ENCODE measurements around the gene NOL3. TPM values are rescaled to one million over a fixed set of nuclear protein-coding genes. Genes with fewer than 3 reads are reported as not detected.

NOL3 gene
- total RNA-seq, 4 donors from 2014 or later = 55.5 to 95.4 (median 76.6) TPM

DNA sequence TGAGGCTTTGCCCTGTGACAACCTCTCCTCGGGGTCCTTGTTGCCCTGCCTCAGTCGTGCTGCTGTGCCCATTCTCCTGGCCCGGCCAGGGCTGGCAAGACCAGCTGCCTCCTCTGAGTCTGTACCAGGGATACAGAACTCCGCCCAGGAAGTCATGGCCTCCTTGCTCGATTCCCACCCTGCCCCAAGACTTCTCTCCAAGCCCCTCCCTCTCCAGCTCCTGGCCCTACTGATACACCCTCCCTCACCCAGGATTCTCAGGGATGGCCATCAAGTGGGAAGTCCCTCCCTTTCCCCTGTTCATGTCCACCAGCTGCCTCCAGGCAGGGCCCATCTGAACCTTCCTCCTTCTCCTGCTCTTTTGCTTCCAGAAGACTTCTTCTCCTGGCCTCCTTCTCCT is 45.4 kb downstream of the NOL3 start:
- no peak overlapping the region for H3K27ac ChIP-seq
- no peaks in the 10 kb centered on the region for H3K27me3 ChIP-seq

DNA sequence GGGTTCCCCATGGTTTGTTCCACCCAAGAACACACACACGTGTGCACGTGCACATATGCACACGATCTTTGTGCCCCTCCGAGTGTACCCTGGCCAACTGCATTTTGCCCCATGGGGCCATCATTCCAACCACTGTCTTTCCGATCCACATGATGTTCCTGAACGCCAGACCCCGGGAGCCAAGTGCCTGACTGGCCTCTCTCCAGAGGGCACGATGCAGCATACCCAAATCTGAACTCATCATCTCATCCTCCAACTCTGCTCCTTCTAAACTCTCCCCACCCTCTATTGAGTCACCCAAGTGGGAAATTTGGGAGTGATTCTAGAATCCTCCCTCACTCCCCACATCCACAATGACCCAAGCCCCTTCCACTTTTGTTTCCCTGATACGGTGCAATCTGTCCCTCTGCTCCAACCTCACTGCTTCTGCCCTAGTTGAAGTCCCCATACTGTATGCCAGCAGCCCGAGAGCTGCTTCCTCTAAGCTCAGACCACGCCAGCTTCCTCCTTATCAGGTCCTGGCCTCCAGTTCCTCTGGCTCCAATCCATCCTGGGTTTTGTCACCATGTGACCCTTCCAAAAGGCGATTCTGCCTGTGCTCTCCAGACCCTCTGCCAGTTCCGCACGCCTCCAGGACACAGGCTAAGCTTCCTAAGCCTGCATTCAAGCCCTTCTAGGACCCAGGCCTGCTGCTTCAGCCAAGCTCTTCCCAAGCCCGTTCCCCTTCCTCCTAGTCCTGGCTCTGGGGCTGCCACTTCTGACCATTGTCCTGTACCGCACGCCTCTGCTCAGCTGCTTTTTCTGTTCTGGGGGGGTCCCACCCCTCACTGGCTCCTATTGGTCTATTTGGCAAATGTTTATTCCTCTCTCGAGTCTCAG is 46.5 kb downstream of the NOL3 start:
- TF ChIP-seq, protein P1, sequence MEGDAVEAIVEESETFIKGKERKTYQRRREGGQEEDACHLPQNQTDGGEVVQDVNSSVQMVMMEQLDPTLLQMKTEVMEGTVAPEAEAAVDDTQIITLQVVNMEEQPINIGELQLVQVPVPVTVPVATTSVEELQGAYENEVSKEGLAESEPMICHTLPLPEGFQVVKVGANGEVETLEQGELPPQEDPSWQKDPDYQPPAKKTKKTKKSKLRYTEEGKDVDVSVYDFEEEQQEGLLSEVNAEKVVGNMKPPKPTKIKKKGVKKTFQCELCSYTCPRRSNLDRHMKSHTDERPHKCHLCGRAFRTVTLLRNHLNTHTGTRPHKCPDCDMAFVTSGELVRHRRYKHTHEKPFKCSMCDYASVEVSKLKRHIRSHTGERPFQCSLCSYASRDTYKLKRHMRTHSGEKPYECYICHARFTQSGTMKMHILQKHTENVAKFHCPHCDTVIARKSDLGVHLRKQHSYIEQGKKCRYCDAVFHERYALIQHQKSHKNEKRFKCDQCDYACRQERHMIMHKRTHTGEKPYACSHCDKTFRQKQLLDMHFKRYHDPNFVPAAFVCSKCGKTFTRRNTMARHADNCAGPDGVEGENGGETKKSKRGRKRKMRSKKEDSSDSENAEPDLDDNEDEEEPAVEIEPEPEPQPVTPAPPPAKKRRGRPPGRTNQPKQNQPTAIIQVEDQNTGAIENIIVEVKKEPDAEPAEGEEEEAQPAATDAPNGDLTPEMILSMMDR (IDR thresholded peaks at IDR 0.05) = no peak
- TF ChIP-seq EP300 (IDR thresholded peaks at IDR 0.05) (no peak), POLR2A (IDR thresholded peaks at IDR 0.05) (no peak)
- Histone ChIP-seq H3K4me3 (no peak overlapping the region), H3K9me3 (no peaks in the 10 kb centered on the region), H3K27me3 (no peaks in the 10 kb centered on the region), H3K36me3 (peaks cover 0 to 58% (median 0%) of the 10 kb centered on the region in 3 donors), H3K27ac (peak overlapping the region in 1 of 4 donors; percentile 17), H3K4me1 (peaks cover 0 to 14% (median 0%) of the 10 kb centered on the region in 4 donors)
- DNase-seq (ENCODE audit: low spot score in 2 of 2) = peak in 1 of 2 donors; percentile 30
- WGBS, 2 donors = 69 to 75% methylated on average over 18 of the region's 18 CpGs

More for the DNA sequence above, 45.4 kb downstream of the NOL3 start:
- Histone ChIP-seq H3K4me3 (no peak overlapping the region), H3K4me1 (peaks cover 0 to 14% (median 0%) of the 10 kb centered on the region in 4 donors), H3K36me3 (peaks cover 0 to 59% (median 0%) of the 10 kb centered on the region in 3 donors), H3K9me3 (no peaks in the 10 kb centered on the region)
- 65 to 70% methylated on average over 5 of the region's 5 CpGs for WGBS, 2 donors
- no peak for DNase-seq (ENCODE audit: low spot score in 2 of 2)
- no peak for TF ChIP-seq POLR2A (IDR thresholded peaks at IDR 0.05)
- TF ChIP-seq, protein P1 (IDR thresholded peaks at IDR 0.05) = no peak
- TF ChIP-seq EP300 (IDR thresholded peaks at IDR 0.05) = no peak

DNA sequence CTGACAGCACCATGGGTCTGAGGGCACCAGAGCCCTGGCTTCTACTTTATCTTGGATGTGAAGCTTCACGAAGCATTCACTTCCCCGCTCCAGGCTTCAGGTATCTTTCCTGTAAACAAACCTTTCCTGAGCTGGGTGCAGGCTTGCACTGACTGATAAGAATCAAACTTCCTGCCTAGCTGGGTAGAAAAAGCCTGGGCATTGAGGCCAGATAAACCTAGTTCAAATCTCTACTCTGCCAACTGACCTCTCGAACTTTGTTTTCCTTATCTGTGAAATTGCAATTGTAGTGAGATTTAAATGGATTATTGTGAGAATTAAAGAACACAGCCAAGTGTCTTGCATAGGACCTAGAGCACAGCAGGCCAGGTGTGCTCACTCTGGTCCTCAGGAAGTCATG is 53.7 kb downstream of the NOL3 start:
- Histone ChIP-seq H3K27me3 (no peaks in the 10 kb centered on the region), H3K4me1 (peaks cover 0 to 30% (median 10%) of the 10 kb centered on the region in 4 donors), H3K9me3 (no peaks in the 10 kb centered on the region), H3K4me3 (no peak overlapping the region), H3K27ac (no peak overlapping the region), H3K36me3 (peaks cover 0 to 41% (median 0%) of the 10 kb centered on the region in 3 donors)
- no peak for DNase-seq (ENCODE audit: low spot score in 2 of 2)
- 71 to 75% methylated on average over 3 of the region's 3 CpGs for WGBS, 2 donors
- TF ChIP-seq EP300 (IDR thresholded peaks at IDR 0.05) (no peak), POLR2A (IDR thresholded peaks at IDR 0.05) (no peak)
- TF ChIP-seq, protein P1 (IDR thresholded peaks at IDR 0.05) = no peak

Small RNAs within 50 kb of the gene (small RNA-seq; reads per million reads assigned to genes)
- gene MIR328 = 24.8 reads per million, percentile 93 among the genes with 10 or more reads in this experiment

Other genes starting within 250 kb of the NOL3 start
- 100 to 1,000 TPM in 3 of 4 donors, 10 to 100 TPM in 1; 23.7 to 132 (median 109) TPM for gene RRAD, start 245.0 kb upstream of the NOL3 start, total RNA-seq
- 100 to 1,000 TPM in 2 of 4 donors, 10 to 100 TPM in 2; 57.1 to 111 (median 89.9) TPM for gene CIAO2B, start 236.1 kb upstream of the NOL3 start, total RNA-seq
- gene CES2, start 235.0 kb upstream of the NOL3 start, total RNA-seq = 10 to 100 TPM; 29.2 to 45.0 (median 34.4) TPM
- gene CES3, start 209.3 kb upstream of the NOL3 start, total RNA-seq = 1 to 10 TPM in 2 of 4 donors, under 1 TPM in 2; 0.21 to 9.2 (median 0.81) TPM
- gene CES4A, start 181.9 kb upstream of the NOL3 start, total RNA-seq = 10 to 100 TPM; 18.6 to 24.7 (median 21.2) TPM
- gene CBFB, start 141.4 kb upstream of the NOL3 start, total RNA-seq = 10 to 100 TPM; 46.7 to 70.5 (median 59.9) TPM
- 10 to 100 TPM; 22.2 to 34.5 (median 28.1) TPM for gene PHAF1, start 60.6 kb upstream of the NOL3 start, total RNA-seq
- 10 to 100 TPM in 3 of 4 donors, 1 to 10 TPM in 1; 9.3 to 23.1 (median 18.4) TPM for gene B3GNT9, start 19.5 kb upstream of the NOL3 start, total RNA-seq
- gene TRADD, start 10.6 kb upstream of the NOL3 start, total RNA-seq = 10 to 100 TPM; 26.0 to 46.5 (median 36.2) TPM
- gene FBXL8, start 10.6 kb upstream of the NOL3 start, total RNA-seq = 10 to 100 TPM; 17.7 to 58.5 (median 40.0) TPM
- gene HSF4, start 5.8 kb upstream of the NOL3 start, total RNA-seq = 100 to 1,000 TPM; 103 to 167 (median 153) TPM
- gene MATCAP1, start 13.4 kb downstream of the NOL3 start, total RNA-seq = 10 to 100 TPM; 13.6 to 42.9 (median 18.9) TPM
- 1 to 10 TPM in 3 of 4 donors, under 1 TPM in 1; 0.66 to 3.9 (median 2.6) TPM for gene EXOC3L1, start 19.6 kb downstream of the NOL3 start, total RNA-seq
- 100 to 1,000 TPM in 2 of 4 donors, 10 to 100 TPM in 2; 60.1 to 119 (median 99.8) TPM for gene E2F4, start 21.6 kb downstream of the NOL3 start, total RNA-seq
- 10 to 100 TPM in 1 of 4 donors, 1 to 10 TPM in 3; 2.4 to 14.4 (median 4.4) TPM for gene ELMO3, start 28.6 kb downstream of the NOL3 start, total RNA-seq
- gene TMEM208, start 56.6 kb downstream of the NOL3 start, total RNA-seq = 10 to 100 TPM; 28.0 to 47.6 (median 41.2) TPM
- gene FHOD1, start 76.9 kb downstream of the NOL3 start, total RNA-seq = 10 to 100 TPM; 17.3 to 45.3 (median 25.5) TPM
- gene SLC9A5, start 78.4 kb downstream of the NOL3 start, total RNA-seq = 1 to 10 TPM in 3 of 4 donors, under 1 TPM in 1; 0.59 to 2.0 (median 1.5) TPM
- gene PLEKHG4, start 109.0 kb downstream of the NOL3 start, total RNA-seq = 10 to 100 TPM; 25.6 to 42.4 (median 34.6) TPM
- 1 to 10 TPM in 1 of 4 donors, under 1 TPM in 3; under 0.01 to 2.3 (median 0.25) TPM for gene KCTD19, start 156.2 kb downstream of the NOL3 start, total RNA-seq
- gene LRRC36, start 156.3 kb downstream of the NOL3 start, total RNA-seq = 1 to 10 TPM in 2 of 4 donors, under 1 TPM in 1, not detected in 1; 0.30 to 4.6 (median 2.1) TPM
- gene TPPP3, start 223.0 kb downstream of the NOL3 start, total RNA-seq = 10 to 100 TPM in 2 of 4 donors, 1 to 10 TPM in 2; 5.7 to 13.6 (median 9.9) TPM
- gene ZDHHC1, start 245.9 kb downstream of the NOL3 start, total RNA-seq = 10 to 100 TPM; 24.3 to 46.2 (median 32.8) TPM

Measured in tibial nerve (tissue), 4 donors.